ENCODE measurements around the gene MC1R.
"Not testable (repeated sequence)": the region's sequence is repeated elsewhere in the genome, so short reads cannot be mapped to it uniquely, and the experiment has no call there.

Gene MC1R

GRCh38 chr16:89918453-89919347 is at the start of gene MC1R:
MC1R (plus strand) TSS chr16:89918862; CDS start chr16:89919259, 397 bp downstream.
- FAIRE-seq, result no peak

- no peak for FAIRE-seq
These were observed 48.8 kb upstream of the MC1R start for GRCh38 chr16:89869911-89870310.

GRCh38 chr16:89870440-89870839 is 48.2 kb upstream of the MC1R start:
- no peak for FAIRE-seq

- FAIRE-seq, result no peak
These were observed 46.8 kb upstream of the MC1R start for GRCh38 chr16:89871895-89872294.

- FAIRE-seq, result no peak
These were observed 45.3 kb upstream of the MC1R start, which contains the start of gene TCF25 for GRCh38 chr16:89873109-89873971. TCF25 (plus strand) TSS chr16:89873592; CDS start chr16:89873668, 76 bp downstream.

- no peak for FAIRE-seq
These were observed 44.5 kb upstream of the MC1R start for GRCh38 chr16:89873972-89874689.

GRCh38 chr16:89879123-89879522 is 39.5 kb upstream of the MC1R start:
- FAIRE-seq, result not testable (repeated sequence)

- no peak for FAIRE-seq
These were observed 37.9 kb upstream of the MC1R start for GRCh38 chr16:89880477-89881367.

GRCh38 chr16:89881368-89881730 is 37.3 kb upstream of the MC1R start:
- FAIRE-seq, result no peak

- no peak for FAIRE-seq
These were observed 35.2 kb upstream of the MC1R start for GRCh38 chr16:89883346-89884040.

GRCh38 chr16:89884041-89884421 is 34.6 kb upstream of the MC1R start:
- FAIRE-seq, result no peak

GRCh38 chr16:89887243-89887642 is 31.4 kb upstream of the MC1R start:
- no peak for FAIRE-seq

- FAIRE-seq, result no peak
These were observed 28.5 kb upstream of the MC1R start for GRCh38 chr16:89890200-89890599.

- FAIRE-seq, result no peak
These were observed 27.6 kb upstream of the MC1R start for GRCh38 chr16:89890886-89891657.

- FAIRE-seq, result no peak
These were observed 26.5 kb upstream of the MC1R start for GRCh38 chr16:89892055-89892630.

GRCh38 chr16:89892635-89893034 is 26.0 kb upstream of the MC1R start:
- FAIRE-seq, result no peak

GRCh38 chr16:89893642-89894548 is 24.8 kb upstream of the MC1R start:
- no peak for FAIRE-seq

GRCh38 chr16:89895482-89896250 is 23.0 kb upstream of the MC1R start:
- FAIRE-seq, result no peak

Data from islet of Langerhans (tissue), 1 donor.